ENCODE measurements around the gene IMMP2L.
"Not testable (repeated sequence)": the region's sequence is repeated elsewhere in the genome, so short reads cannot be mapped to it uniquely, and the experiment has no call there.

DNA sequence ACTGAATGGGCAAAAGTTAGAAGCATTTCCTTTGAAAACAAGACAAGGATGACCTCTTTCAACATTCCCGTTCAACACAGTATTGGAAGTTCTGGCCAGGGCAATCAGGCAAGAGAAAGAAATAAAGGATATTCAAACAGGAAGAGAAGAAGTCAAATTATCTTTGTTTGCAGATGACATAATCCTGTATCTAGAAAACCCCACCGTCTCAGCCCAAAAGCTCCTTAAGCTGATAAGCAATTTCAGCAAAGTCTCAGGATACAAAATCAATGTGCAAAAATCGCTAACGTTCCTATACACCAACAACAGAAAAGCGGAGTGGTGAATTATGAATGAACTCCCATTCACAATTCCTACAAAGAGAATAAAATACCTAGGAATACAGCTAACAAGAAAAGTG lies 312.5 kb downstream of the IMMP2L start:
- TF ChIP-seq EZH2 (IDR thresholded peaks at IDR 0.05; ENCODE audit: low read length, unreplicated experiment); EZH2phosphoT487 (IDR thresholded peaks at IDR 0.05; ENCODE audit: borderline replicate concordance, low read length): not testable (repeated sequence)
- TF ChIP-seq, protein P1, sequence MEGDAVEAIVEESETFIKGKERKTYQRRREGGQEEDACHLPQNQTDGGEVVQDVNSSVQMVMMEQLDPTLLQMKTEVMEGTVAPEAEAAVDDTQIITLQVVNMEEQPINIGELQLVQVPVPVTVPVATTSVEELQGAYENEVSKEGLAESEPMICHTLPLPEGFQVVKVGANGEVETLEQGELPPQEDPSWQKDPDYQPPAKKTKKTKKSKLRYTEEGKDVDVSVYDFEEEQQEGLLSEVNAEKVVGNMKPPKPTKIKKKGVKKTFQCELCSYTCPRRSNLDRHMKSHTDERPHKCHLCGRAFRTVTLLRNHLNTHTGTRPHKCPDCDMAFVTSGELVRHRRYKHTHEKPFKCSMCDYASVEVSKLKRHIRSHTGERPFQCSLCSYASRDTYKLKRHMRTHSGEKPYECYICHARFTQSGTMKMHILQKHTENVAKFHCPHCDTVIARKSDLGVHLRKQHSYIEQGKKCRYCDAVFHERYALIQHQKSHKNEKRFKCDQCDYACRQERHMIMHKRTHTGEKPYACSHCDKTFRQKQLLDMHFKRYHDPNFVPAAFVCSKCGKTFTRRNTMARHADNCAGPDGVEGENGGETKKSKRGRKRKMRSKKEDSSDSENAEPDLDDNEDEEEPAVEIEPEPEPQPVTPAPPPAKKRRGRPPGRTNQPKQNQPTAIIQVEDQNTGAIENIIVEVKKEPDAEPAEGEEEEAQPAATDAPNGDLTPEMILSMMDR (conservative IDR thresholded peaks at IDR 0.05; ENCODE audit: low read depth, low read length), result not testable (repeated sequence)
